HL-60 (cell line): ENCODE measurements around the gene CPAMD8.

Source experiments
- POLR2AphosphoS5 ChIP-seq: IDR thresholded peaks from 2 replicates; pipeline ENCODE4 v1.6.1; 2012; ENCODE audit warnings: low read depth
- TF ChIP-seq, protein P1 (sequence below): IDR thresholded peaks from one replicate; pipeline ENCODE4 v1.5.1; 2011; ENCODE audit warnings: low read length, control low read depth, inconsistent platforms; ENCODE audit not compliant: insufficient read depth

DNA sequence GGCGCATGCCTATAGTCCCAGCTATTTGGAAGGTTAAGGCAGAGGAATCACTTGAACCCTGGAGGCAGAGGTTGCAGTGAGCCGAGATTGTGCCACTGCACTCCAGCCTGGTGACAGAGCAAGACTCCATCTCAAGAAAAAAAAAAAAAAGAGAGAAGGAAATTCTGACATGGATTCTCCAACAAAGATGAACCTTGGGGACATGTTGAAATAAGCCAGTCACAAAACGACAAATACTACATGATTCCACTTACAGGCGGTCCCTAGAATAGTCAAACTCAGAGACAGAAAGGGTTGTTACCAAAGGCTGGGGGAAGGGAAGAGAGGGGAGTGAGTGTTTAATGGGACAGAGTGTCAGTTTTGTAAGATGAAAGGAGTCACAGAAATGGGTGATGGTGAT, 71.4 kb downstream of the CPAMD8 start:
- TF ChIP-seq, protein P1, sequence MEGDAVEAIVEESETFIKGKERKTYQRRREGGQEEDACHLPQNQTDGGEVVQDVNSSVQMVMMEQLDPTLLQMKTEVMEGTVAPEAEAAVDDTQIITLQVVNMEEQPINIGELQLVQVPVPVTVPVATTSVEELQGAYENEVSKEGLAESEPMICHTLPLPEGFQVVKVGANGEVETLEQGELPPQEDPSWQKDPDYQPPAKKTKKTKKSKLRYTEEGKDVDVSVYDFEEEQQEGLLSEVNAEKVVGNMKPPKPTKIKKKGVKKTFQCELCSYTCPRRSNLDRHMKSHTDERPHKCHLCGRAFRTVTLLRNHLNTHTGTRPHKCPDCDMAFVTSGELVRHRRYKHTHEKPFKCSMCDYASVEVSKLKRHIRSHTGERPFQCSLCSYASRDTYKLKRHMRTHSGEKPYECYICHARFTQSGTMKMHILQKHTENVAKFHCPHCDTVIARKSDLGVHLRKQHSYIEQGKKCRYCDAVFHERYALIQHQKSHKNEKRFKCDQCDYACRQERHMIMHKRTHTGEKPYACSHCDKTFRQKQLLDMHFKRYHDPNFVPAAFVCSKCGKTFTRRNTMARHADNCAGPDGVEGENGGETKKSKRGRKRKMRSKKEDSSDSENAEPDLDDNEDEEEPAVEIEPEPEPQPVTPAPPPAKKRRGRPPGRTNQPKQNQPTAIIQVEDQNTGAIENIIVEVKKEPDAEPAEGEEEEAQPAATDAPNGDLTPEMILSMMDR = no peak
- TF ChIP-seq POLR2AphosphoS5 = no peak
